HepG2 (cell line): ENCODE results near the gene YIPF4. TPM values are rescaled to one million over a fixed set of nuclear protein-coding genes. Genes with fewer than 3 reads are reported as not detected.
A peak's percentile ranks its signal among the peaks of the same experiment; 100 is the strongest.

Experiments used
- ARID2 ChIP-seq: sonication (generic); formaldehyde crosslinking; IDR thresholded peaks from 2 replicates; pipeline ENCODE4 v1.8.1; 2022; ENCODE audit warnings: mild to moderate bottlenecking, missing genetic modification reagents, borderline replicate concordance
- DPF2 ChIP-seq: sonication (generic); formaldehyde crosslinking; IDR thresholded peaks from 2 replicates; pipeline ENCODE4 v1.4.0; 2020; ENCODE audit warnings: mild to moderate bottlenecking, low read depth, missing genetic modification reagents, borderline replicate concordance
- HDAC6 ChIP-seq: fragments of 200-600 bp; sonication (generic); IDR thresholded peaks from 2 replicates; pipeline ENCODE4 v1.7.0; 2017; ENCODE audit warnings: mild to moderate bottlenecking, antibody characterized with exemption, low read length, low read depth
- HIVEP1 ChIP-seq: sonication (generic); formaldehyde crosslinking; IDR thresholded peaks from 2 replicates; pipeline ENCODE4 v1.4.0; 2020; ENCODE audit warnings: mild to moderate bottlenecking, missing genetic modification reagents
- NFIB ChIP-seq: sonication (generic); formaldehyde crosslinking; IDR thresholded peaks from 2 replicates; pipeline ENCODE4 v1.9.0; 2021; ENCODE audit warnings: missing genetic modification reagents, mild to moderate bottlenecking, borderline replicate concordance
- REPIN1 ChIP-seq: sonication (generic); formaldehyde crosslinking; IDR thresholded peaks from 2 replicates; pipeline ENCODE4 v1.8.0; 2022; ENCODE audit warnings: missing genetic modification reagents, low read depth, mild to moderate bottlenecking, borderline replicate concordance
- RFX1 ChIP-seq: fragments of 450-650 bp; IDR thresholded peaks from 2 replicates; pipeline ENCODE4 v1.6.1; 2017
- SALL2 ChIP-seq: sonication (generic); formaldehyde crosslinking; IDR thresholded peaks from 2 replicates; pipeline ENCODE4 v1.8.1; 2023; ENCODE audit warnings: mild to moderate bottlenecking, missing genetic modification reagents, inconsistent platforms
- SIN3B ChIP-seq: fragments of 150-350 bp; IDR thresholded peaks from 2 replicates; pipeline ENCODE4 v1.6.1; 2014; ENCODE audit warnings: low read length
- ZFP82 ChIP-seq: sonication (generic); formaldehyde crosslinking; IDR thresholded peaks from 2 replicates; pipeline ENCODE4 v1.5.1; 2020; ENCODE audit warnings: mild to moderate bottlenecking, missing genetic modification reagents, borderline replicate concordance
- ZNF138 ChIP-seq: sonication (generic); formaldehyde crosslinking; IDR thresholded peaks from 2 replicates; pipeline ENCODE4 v1.5.0; 2020; ENCODE audit warnings: mild to moderate bottlenecking, low read depth, missing genetic modification reagents
- ZNF20 ChIP-seq: sonication (generic); formaldehyde crosslinking; IDR thresholded peaks from 2 replicates; pipeline ENCODE4 v1.4.0; 2020; ENCODE audit warnings: mild to moderate bottlenecking, moderate library complexity, missing genetic modification reagents
- ZNF431 ChIP-seq: sonication (generic); formaldehyde crosslinking; IDR thresholded peaks from 2 replicates; pipeline ENCODE4 v1.9.0; 2022; ENCODE audit warnings: missing genetic modification reagents, low read depth, mild to moderate bottlenecking, borderline replicate concordance
- ZNF670 ChIP-seq: sonication (generic); formaldehyde crosslinking; IDR thresholded peaks from 2 replicates; pipeline ENCODE4 v1.8.0; 2022; ENCODE audit warnings: mild to moderate bottlenecking, missing genetic modification reagents, borderline replicate concordance
- ZNF83 ChIP-seq: sonication (generic); formaldehyde crosslinking; IDR thresholded peaks from 2 replicates; pipeline ENCODE4 v1.4.0; 2020; ENCODE audit warnings: missing genetic modification reagents, mild to moderate bottlenecking, borderline replicate concordance
- ZZZ3 ChIP-seq: sonication (generic); formaldehyde crosslinking; IDR thresholded peaks from 2 replicates; pipeline ENCODE4 v1.4.0; 2020; ENCODE audit warnings: missing genetic modification reagents, mild to moderate bottlenecking, borderline replicate concordance
- polyA plus RNA-seq, 8 experiments: library from polyadenylated mRNA; depleted of rRNA in 3 of 8; stranded (reverse) in 7 of 8; unstranded in 1 of 8; fragments of >200 nt; fragmentation: Illumina TruSeq in 4 of 8; extraction: Trizol in 4 of 8; gene quantifications; 2 replicates each; pipeline versions ENCODE4 v1.2.1 to v1.2.3, GENCODE V29; 2011 to 2016; ENCODE audit warnings: low read depth in 4 of 8, missing spikeins in 1 of 8, mixed read lengths in 1 of 8; ENCODE audit not compliant: insufficient read depth in 1 of 8
- total RNA-seq, 5 experiments: library from RNA; depleted of rRNA; stranded (reverse); fragments of >200 nt; fragmentation: Illumina TruSeq; extraction: Trizol; gene quantifications; 2 replicates each; pipeline ENCODE4 v1.2.3, GENCODE V29; 2016; ENCODE audit warnings: low read depth in 1 of 5
- TF ChIP-seq, protein P1 (sequence below): sonication (generic); formaldehyde crosslinking; IDR thresholded peaks from 2 replicates; pipeline ENCODE4 v1.8.0; 2022; ENCODE audit warnings: mild to moderate bottlenecking, missing genetic modification reagents, moderate library complexity
- TF ChIP-seq, protein P2 (sequence below): IDR thresholded peaks from 2 replicates; pipeline ENCODE4 v1.6.1; 2016; ENCODE audit warnings: missing compliant biosample characterization, missing genetic modification reagents, borderline replicate concordance
- TF ChIP-seq, protein P3 (sequence below): sonication (generic); formaldehyde crosslinking; conservative IDR thresholded peaks from 2 replicates; pipeline ENCODE4 v1.4.0; 2020; ENCODE audit warnings: missing genetic modification reagents
- TF ChIP-seq, protein P4 (sequence below): sonication (generic); formaldehyde crosslinking; IDR thresholded peaks from 2 replicates; pipeline ENCODE4 v1.5.1; 2020; ENCODE audit warnings: missing genetic modification reagents, mild to moderate bottlenecking, borderline replicate concordance

Gene YIPF4
- total and polyA plus RNA-seq, 2 of the 13 experiments (the other 11 are each of a cell fraction or from before 2014, with no cell fraction given): 19.0 to 43.9 TPM

DNA sequence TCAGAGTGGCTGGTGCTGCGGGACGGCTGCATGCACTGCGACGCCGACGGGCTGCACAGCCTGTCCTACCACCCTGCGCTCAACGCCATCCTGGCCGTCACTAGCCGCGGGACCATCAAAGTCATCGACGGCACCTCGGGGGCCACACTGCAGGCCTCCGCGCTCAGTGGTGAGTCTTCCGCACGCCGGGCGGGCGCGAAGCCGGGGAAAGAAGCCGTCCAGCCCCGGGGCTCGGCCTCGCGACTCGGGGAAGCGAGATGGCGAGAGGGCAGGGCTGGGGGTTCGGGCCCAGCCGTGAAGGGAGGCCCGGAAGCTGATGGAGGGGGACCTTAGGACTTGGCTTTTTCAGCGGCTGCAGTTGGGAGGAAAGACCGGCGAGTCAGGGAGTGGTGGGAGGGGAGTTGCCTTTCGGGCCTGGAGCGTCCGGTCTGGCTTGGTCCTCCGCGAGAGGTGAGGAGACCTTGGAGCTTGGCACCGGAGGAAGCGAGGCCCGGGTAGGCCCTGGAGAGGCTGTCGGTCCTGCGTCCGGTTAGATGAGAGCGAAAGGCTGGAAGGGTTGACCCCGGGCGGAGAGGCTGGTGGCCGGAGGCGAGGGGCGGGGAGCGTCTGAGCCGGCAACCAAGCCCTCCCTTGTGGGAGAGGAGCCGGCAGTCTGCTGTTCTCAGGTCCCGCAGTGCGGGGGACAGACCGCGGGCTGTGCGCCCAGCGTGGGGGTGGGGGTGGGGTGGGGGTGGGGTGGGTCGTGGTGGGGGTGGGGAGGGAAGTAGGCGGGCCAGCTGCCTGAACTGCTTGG, 79.8 kb downstream of the YIPF4 start (continued):
- TF ChIP-seq, protein P1, sequence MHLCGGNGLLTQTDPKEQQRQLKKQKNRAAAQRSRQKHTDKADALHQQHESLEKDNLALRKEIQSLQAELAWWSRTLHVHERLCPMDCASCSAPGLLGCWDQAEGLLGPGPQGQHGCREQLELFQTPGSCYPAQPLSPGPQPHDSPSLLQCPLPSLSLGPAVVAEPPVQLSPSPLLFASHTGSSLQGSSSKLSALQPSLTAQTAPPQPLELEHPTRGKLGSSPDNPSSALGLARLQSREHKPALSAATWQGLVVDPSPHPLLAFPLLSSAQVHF (CRISPR knock-in tag): no peak; the same call in none of the 2 replicates
- TF ChIP-seq SIN3B: no peak
- no peak for TF ChIP-seq ARID2
- 0 out of 2 replicates have a peak, but pooled peaks have one; percentile 17 for TF ChIP-seq REPIN1 (CRISPR knock-in tag)
- peak; percentile 84; the same call in 1 of the 2 replicates for TF ChIP-seq ZZZ3
- TF ChIP-seq NFIB (CRISPR knock-in tag): no peak
- TF ChIP-seq DPF2 (CRISPR knock-in tag): no peak
- TF ChIP-seq RFX1: no peak
- TF ChIP-seq, protein P2, sequence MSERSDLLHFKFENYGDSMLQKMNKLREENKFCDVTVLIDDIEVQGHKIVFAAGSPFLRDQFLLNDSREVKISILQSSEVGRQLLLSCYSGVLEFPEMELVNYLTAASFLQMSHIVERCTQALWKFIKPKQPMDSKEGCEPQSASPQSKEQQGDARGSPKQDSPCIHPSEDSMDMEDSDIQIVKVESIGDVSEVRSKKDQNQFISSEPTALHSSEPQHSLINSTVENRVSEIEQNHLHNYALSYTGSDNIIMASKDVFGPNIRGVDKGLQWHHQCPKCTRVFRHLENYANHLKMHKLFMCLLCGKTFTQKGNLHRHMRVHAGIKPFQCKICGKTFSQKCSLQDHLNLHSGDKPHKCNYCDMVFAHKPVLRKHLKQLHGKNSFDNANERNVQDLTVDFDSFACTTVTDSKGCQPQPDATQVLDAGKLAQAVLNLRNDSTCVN: peak; percentile 75; the same call in 1 of the 2 replicates
- TF ChIP-seq ZNF431: no peak
- no peak for TF ChIP-seq HDAC6
- no peak; the same call in 1 of the 2 replicates for TF ChIP-seq ZNF20 (CRISPR knock-in tag)
- TF ChIP-seq, protein P3, sequence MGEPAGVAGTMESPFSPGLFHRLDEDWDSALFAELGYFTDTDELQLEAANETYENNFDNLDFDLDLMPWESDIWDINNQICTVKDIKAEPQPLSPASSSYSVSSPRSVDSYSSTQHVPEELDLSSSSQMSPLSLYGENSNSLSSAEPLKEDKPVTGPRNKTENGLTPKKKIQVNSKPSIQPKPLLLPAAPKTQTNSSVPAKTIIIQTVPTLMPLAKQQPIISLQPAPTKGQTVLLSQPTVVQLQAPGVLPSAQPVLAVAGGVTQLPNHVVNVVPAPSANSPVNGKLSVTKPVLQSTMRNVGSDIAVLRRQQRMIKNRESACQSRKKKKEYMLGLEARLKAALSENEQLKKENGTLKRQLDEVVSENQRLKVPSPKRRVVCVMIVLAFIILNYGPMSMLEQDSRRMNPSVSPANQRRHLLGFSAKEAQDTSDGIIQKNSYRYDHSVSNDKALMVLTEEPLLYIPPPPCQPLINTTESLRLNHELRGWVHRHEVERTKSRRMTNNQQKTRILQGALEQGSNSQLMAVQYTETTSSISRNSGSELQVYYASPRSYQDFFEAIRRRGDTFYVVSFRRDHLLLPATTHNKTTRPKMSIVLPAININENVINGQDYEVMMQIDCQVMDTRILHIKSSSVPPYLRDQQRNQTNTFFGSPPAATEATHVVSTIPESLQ (CRISPR knock-in tag): no peak
- peak; percentile 50; the same call in 1 of the 2 replicates for TF ChIP-seq ZFP82 (CRISPR knock-in tag)
- no peak for TF ChIP-seq ZNF83 (CRISPR knock-in tag)
- TF ChIP-seq ZNF138 (CRISPR knock-in tag): no peak; the same call in 1 of the 2 replicates
- TF ChIP-seq, protein P4, sequence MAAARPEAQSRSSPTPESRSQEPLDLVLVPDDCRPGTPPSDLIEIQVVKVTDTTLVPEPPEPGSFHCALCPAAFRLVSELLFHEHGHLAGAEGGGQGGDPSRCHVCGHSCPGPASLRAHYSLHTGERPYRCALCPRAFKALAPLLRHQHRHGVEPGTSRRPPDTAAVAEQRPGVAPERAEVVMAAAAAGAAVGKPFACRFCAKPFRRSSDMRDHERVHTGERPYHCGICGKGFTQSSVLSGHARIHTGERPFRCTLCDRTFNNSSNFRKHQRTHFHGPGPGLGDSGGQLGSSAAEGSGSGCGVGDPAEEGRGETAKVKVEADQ (CRISPR knock-in tag): 0 out of 2 replicates have a peak, but pooled peaks have one; percentile 60
- TF ChIP-seq ZNF670 (CRISPR knock-in tag): 0 out of 2 replicates have a peak, but pooled peaks have one; percentile 15
- TF ChIP-seq SALL2 (CRISPR knock-in tag): no peak
- TF ChIP-seq HIVEP1: no peak
